D721Med (cell line): ENCODE data around the gene SYNC.

ENCODE experiments used
- DNase-seq: peaks from one replicate; pipeline ENCODE4 v3.0.0; 2011; ENCODE audit warnings: low spot score; ENCODE audit not compliant: insufficient read length
- FAIRE-seq: peaks from 2 replicates; lab custom pipeline; 2011; peaks lifted over from hg19 to GRCh38; lab: Jason Lieb, UNC
- CTCF ChIP-seq: IDR thresholded peaks from 2 replicates; pipeline ENCODE4 v1.5.1; 2012; ENCODE audit warnings: mild to moderate bottlenecking, control low read depth; ENCODE audit not compliant: insufficient read depth; ENCODE audit errors: missing control alignments

Gene SYNC

DNA sequence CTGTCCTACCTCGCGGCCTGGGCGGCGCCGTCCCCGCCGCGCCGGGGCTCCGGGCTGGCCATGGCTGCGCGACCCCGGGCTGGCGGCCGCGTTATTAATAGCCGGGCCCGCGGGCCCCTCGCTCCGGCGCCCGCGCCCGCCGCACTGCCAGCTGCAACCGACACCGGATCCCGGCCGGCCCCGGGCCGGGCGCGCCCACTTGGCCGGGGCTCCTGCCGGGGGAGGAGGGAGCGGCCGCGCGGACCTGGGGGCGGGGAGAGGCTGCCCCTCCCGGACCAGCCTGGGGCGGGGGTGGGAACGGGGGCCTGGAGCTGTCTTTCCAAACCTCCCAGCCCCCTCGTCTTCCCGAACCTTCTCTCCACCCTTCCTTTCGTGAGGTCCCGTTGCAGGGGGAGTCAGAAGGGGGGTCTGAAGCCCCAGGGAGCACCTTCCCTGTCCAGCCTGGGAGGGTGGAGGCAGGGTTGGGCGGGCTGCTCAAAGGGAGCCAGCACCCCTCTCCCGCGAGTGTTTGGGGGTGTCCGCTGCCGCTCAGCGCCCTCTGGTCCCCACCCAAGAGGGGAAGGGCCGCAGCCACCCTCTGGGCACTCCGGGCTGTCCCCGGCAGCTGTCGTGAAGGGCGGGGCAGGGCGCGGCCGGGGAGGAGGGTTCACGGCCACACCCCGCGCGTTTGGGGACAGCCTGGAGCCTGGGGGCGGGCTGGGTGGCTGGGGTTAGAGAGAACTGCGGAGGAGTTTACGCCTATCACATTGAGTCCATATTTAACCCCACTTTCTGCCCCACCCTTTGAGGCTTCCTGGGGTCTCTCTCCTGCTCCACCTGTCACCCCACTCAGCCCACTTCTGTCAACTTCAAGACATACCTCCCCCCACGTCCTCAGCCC lies at the start of gene SYNC:
Gene SYNC, minus strand, starts transcription at position 172 of the 880 bp plus-strand sequence. Its CDS starts 110 bp downstream, at position 62.
- no peak for DNase-seq
- no peak for FAIRE-seq
- TF ChIP-seq CTCF, result no peak

- FAIRE-seq (no peak), DNase-seq (no peak)
Measured at GRCh38 chr1:32749771-32750170, 47.2 kb upstream of the SYNC start.

GRCh38 chr1:32749332-32749731 lies 46.8 kb upstream of the SYNC start:
- no peak for FAIRE-seq
- TF ChIP-seq CTCF, result no peak
- no peak for DNase-seq

More at GRCh38 chr1:32749771-32750170, 47.2 kb upstream of the SYNC start:
- TF ChIP-seq CTCF, result peak; percentile 25

DNA sequence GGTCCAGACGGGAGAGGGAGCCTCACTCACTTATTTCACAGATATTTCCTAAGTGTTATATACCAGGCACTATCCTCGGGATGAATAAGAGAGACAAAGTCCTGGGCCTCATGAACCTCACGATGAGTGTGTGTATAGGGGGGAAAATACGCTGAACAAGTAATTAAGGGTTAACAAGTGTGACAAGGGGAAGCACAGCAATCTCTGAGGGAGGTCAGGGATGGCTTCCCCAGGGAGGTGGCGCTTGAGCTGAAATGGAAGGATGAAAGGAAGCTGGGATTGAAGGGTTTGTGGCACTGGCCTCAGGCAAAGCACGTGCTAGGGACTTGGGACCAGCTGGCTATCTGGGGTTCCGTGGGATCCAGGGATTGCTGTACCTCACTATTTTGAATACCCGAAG lies 46.4 kb upstream of the SYNC start:
- DNase-seq, result no peak
- no peak for FAIRE-seq
- no peak for TF ChIP-seq CTCF

- FAIRE-seq (no peak), DNase-seq (no peak)
- TF ChIP-seq CTCF, result no peak
Measured at GRCh38 chr1:32748348-32748747, 45.8 kb upstream of the SYNC start.

- FAIRE-seq, result no peak
- DNase-seq, result no peak
- TF ChIP-seq CTCF, result no peak
Measured at GRCh38 chr1:32746130-32746529, 43.6 kb upstream of the SYNC start.

GRCh38 chr1:32744071-32744425 lies 41.5 kb upstream of the SYNC start:
- FAIRE-seq (no peak), DNase-seq (no peak)
- TF ChIP-seq CTCF, result no peak
